AG09319 (cell line): ENCODE results near the gene NLRP3.
"Not testable (repeated sequence)": the region's sequence is repeated elsewhere in the genome, so short reads cannot be mapped to it uniquely, and the experiment has no call there.

Experiments used
- DNase-seq: peaks from one replicate; pipeline ENCODE4 v3.0.0-alpha.2; 2010; ENCODE audit warnings: low read depth; ENCODE audit errors: extremely low read depth
- CTCF ChIP-seq: IDR thresholded peaks from 2 replicates; pipeline ENCODE4 v1.5.1; 2011; ENCODE audit warnings: low read depth, mild to moderate bottlenecking, inconsistent platforms, low read length, moderate library complexity

NLRP3 gene

DNA sequence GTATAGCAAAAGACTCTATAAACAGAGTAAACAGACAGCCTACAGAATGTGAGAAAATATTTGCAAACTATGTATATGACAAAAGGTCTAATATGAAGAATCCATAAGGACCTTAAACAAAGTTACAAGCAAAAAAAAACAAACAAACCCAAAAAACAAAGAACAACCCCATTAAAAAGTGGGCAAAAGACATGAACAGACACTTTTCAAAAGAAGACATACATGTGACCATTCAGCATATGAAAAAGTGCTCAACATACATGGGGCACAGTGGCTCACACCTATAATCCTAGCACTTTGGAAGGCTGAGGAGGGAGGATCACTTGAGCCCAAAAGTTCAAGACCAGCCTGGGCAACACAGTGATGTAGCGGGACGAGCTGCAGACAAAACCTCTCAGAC is 59.8 kb downstream of the NLRP3 start:
- DNase-seq, result no peak
- TF ChIP-seq CTCF, result no peak

GRCh38 chr1:247476328-247477058 is 60.5 kb downstream of the NLRP3 start:
- not testable (repeated sequence) for DNase-seq

DNA sequence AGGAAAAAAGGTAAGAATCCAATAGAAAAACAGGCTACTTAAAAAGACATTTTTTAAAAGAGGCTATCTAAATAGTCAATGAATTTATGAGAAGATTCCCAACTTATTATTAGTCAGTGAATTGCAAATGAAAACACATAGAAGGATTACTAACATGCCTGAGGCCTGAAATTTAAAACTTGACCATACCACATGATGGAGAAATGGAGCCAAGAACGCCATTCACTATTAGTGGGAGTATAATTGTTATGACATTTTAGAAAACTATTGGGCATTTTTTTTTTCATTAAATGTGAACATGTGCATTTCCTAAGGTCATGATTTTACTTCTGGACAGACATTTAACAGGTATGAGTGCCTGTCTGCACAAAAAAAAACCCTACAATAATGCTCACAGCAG is 66.8 kb downstream of the NLRP3 start:
- no peak for DNase-seq
- no peak for TF ChIP-seq CTCF

GRCh38 chr1:247487057-247487456 is 71.1 kb downstream of the NLRP3 start:
- no peak; the same call in none of the 2 replicates for TF ChIP-seq CTCF
- DNase-seq, result no peak

GRCh38 chr1:247491328-247491727 is 75.4 kb downstream of the NLRP3 start:
- TF ChIP-seq CTCF, result no peak
- DNase-seq, result no peak

DNA sequence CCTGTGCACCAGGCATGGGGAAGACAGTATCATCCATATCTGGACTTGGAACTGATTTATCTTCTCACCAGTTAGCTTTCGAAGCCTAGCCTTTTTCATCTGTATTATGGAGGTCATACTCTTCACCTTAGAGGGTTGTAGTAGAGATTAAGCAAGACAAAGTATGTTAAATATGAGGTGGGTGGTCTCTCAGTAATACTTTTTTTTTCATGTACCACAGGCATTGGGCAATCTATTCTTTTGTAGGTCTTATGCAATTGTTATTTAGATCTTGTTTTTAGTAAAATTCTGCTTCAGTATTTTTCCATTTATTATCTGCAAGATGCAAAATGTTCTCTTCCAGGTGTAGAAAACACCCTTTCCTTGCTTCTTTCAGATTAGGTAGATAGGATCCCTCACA is 77.1 kb downstream of the NLRP3 start:
- DNase-seq, result no peak
- no peak for TF ChIP-seq CTCF

GRCh38 chr1:247494767-247495166 is 78.8 kb downstream of the NLRP3 start:
- no peak for TF ChIP-seq CTCF
- DNase-seq, result no peak
